Lung (tissue), 12 donors: ENCODE results near the gene MYH14. TPM values are rescaled to one million over a fixed set of nuclear protein-coding genes. Genes with fewer than 3 reads are reported as not detected.

Experiments
- ATAC-seq: fragments of 200-7000 bp; cut with Tn5 transposase; one replicate; pipeline ENCODE4 v1.9.1; 2020; ENCODE audit warnings: moderate number of reproducible peaks; ENCODE audit not compliant: insufficient read depth, low FRiP score
- DNase-seq, 3 donors: peaks; one replicate each; pipeline ENCODE4 v3.0.0-alpha.2; 2013 to 2017
- H3K27ac ChIP-seq, 2 donors: one replicate each; pipeline ENCODE4 v1.5.1; 2013; ENCODE audit warnings: mild to moderate bottlenecking in 2 of 2, moderate library complexity in 2 of 2, control low read depth in 1 of 2, inconsistent platforms in 1 of 2, low read depth in 1 of 2, low read length in 1 of 2
- H3K27me3 ChIP-seq, 3 donors: one replicate each; pipeline ENCODE4 v1.5.1; 2013; ENCODE audit warnings: low read length in 2 of 3; ENCODE audit not compliant: control insufficient read depth in 3 of 3, insufficient read depth in 3 of 3
- H3K36me3 ChIP-seq, 4 donors: one replicate each; pipeline ENCODE4 v1.5.1; 2013; ENCODE audit warnings: low read length in 4 of 4, mild to moderate bottlenecking in 1 of 4, moderate library complexity in 1 of 4; ENCODE audit not compliant: control insufficient read depth in 4 of 4, insufficient read depth in 4 of 4
- H3K4me1 ChIP-seq, 5 donors: one replicate each; pipeline ENCODE4 v1.5.1; 2013; ENCODE audit warnings: low read length in 5 of 5, mild to moderate bottlenecking in 2 of 5, moderate library complexity in 1 of 5; ENCODE audit not compliant: control insufficient read depth in 5 of 5, insufficient read depth in 5 of 5
- H3K4me3 ChIP-seq: one replicate; pipeline ENCODE4 v1.5.1; 2013; ENCODE audit warnings: mild to moderate bottlenecking, control low read depth, moderate library complexity
- H3K9ac ChIP-seq, 2 donors: one replicate each; pipeline ENCODE4 v1.5.1; 2013; ENCODE audit warnings: low read length in 2 of 2, control low read depth in 1 of 2; ENCODE audit not compliant: insufficient read depth in 1 of 2
- H3K9me3 ChIP-seq, 4 donors: one replicate each; pipeline ENCODE4 v1.5.1; 2013; ENCODE audit warnings: low read length in 3 of 4, mild to moderate bottlenecking in 1 of 4, moderate library complexity in 1 of 4; ENCODE audit not compliant: control insufficient read depth in 4 of 4, insufficient read depth in 3 of 4
- CTCF ChIP-seq: IDR thresholded peaks from 2 replicates; pipeline ENCODE4 v1.5.1; 2012; ENCODE audit warnings: mild to moderate bottlenecking; ENCODE audit errors: control extremely low read depth, extremely low read depth
- WGBS, 2 donors: extraction: QIAGEN DNeasy Blood & Tissue Kit; methylation state at CpG; one replicate each; pipeline ENCODE4 v1.1.7; 2013; 5-methylcytosine and 5-hydroxymethylcytosine counted together
- polyA plus RNA-seq, 2 donors: library from polyadenylated mRNA; stranded (reverse); fragments of 200-250 nt; gene quantifications; one replicate each; pipeline ENCODE4 v1.2.1, GENCODE V29; 2013
- total RNA-seq, 2 donors: library from RNA; depleted of rRNA in 1 of 2; stranded (reverse); fragments of >200 nt in 1 of 2; gene quantifications; one replicate each; pipeline ENCODE4 v1.2.1, GENCODE V29; 2014 to 2021
- donor health status: control.
- donor health status: control.
- donor health status: Bipolar disorder and iron deficiency.
- donor health status: healthy.
- donor health status: DM: yes; HTN: yes; CAD: no.

The MYH14 gene
- total and polyA plus RNA-seq, 4 donors: 48.3 to 159 (median 98.6) TPM

- H3K4me1 ChIP-seq: peaks cover 0 to 4% (median 0%) of the 10 kb centered on the region in 5 donors
- no peak for TF ChIP-seq CTCF
- H3K27ac ChIP-seq: no peak overlapping the region
- no peak for DNase-seq
- peaks cover 2 to 25% (median 18%) of the 10 kb centered on the region in 3 donors for H3K27me3 ChIP-seq
- H3K36me3 ChIP-seq: peaks cover 0 to 4% (median 0%) of the 10 kb centered on the region in 4 donors
- H3K9ac ChIP-seq: no peak overlapping the region
- peaks cover 0 to 3% (median 0%) of the 10 kb centered on the region in 4 donors for H3K9me3 ChIP-seq
- WGBS, 2 donors: 3 to 4% methylated on average over 36 to 40 of the region's 40 CpGs
- no peak overlapping the region for H3K4me3 ChIP-seq
- no peak for ATAC-seq
These were observed 111.6 kb downstream of the MYH14 start for GRCh38 chr19:50314724-50315708.

- no peak overlapping the region for H3K27ac ChIP-seq
- H3K27me3 ChIP-seq: peaks cover 2 to 25% (median 18%) of the 10 kb centered on the region in 3 donors
- 2% methylated on average over 18 of the region's 18 CpGs for WGBS, 2 donors
- H3K9me3 ChIP-seq: no peaks in the 10 kb centered on the region
- no peak overlapping the region for H3K4me3 ChIP-seq
- no peak for ATAC-seq
- no peak for TF ChIP-seq CTCF
- H3K4me1 ChIP-seq: peaks cover 0 to 4% (median 0%) of the 10 kb centered on the region in 5 donors
- DNase-seq: peak; percentile 36 to 49 (median 48)
- H3K36me3 ChIP-seq: peaks cover 0 to 3% (median 0%) of the 10 kb centered on the region in 4 donors
- no peak overlapping the region for H3K9ac ChIP-seq
These were observed 112.5 kb downstream of the MYH14 start for GRCh38 chr19:50315773-50316448.

GRCh38 chr19:50317115-50317514 lies 113.7 kb downstream of the MYH14 start:
- TF ChIP-seq CTCF: no peak
- WGBS, 2 donors: 70 to 72% methylated on average over 4 of the region's 4 CpGs
- H3K4me1 ChIP-seq: peaks cover 0 to 4% (median 0%) of the 10 kb centered on the region in 5 donors
- DNase-seq: no peak
- H3K9ac ChIP-seq: no peak overlapping the region
- no peak for ATAC-seq
- H3K27ac ChIP-seq: no peak overlapping the region
- H3K4me3 ChIP-seq: no peak overlapping the region
- H3K36me3 ChIP-seq: peaks cover 0 to 2% (median 0%) of the 10 kb centered on the region in 4 donors
- peaks cover 2 to 25% (median 18%) of the 10 kb centered on the region in 3 donors for H3K27me3 ChIP-seq
- no peaks in the 10 kb centered on the region for H3K9me3 ChIP-seq
